ENCODE results near the gene MND1.
A peak's percentile ranks its signal among the peaks of the same experiment; 100 is the strongest.
"Not testable (repeated sequence)": the region's sequence is repeated elsewhere in the genome, so short reads cannot be mapped to it uniquely, and the experiment has no call there.

Gene MND1

DNA sequence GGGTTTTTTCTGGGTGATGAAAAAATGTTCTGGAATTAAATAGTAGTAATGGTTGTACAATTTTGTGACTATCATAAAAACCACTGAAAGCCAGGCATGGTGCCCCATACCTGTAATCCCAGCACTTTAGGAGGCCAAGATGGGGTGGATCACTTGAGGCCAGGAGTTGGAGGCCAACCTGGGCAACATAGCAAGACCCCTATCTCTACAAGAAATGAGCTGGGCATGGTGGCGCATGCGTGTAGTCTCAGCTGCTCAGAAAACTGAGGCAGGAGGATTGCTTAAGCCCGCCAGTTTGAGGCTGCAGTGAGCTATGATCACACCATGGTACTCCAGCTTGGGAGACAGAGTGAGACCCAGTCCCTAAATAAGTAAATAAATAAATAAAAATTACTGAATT is 63.4 kb downstream of the MND1 start:
- DNase-seq: no peak

DNA sequence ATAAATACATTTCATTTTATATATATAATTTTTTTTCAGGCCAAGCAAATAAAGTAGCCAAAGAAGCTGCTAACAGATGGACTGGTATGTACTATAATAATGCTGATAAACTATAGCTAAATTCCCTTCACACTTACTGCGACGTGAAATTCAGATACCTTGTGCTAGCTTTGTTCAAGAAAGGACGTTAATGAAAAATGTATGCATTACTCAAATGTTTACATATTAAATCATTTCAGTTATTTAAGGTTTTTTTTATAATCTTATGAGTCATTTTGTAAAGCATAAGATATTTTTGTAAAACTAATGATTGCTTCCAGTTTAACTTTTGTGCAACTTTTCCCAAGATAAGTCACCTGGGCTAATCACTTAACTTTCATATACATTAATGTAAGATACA is 64.4 kb downstream of the MND1 start:
- DNase-seq: no peak

DNA sequence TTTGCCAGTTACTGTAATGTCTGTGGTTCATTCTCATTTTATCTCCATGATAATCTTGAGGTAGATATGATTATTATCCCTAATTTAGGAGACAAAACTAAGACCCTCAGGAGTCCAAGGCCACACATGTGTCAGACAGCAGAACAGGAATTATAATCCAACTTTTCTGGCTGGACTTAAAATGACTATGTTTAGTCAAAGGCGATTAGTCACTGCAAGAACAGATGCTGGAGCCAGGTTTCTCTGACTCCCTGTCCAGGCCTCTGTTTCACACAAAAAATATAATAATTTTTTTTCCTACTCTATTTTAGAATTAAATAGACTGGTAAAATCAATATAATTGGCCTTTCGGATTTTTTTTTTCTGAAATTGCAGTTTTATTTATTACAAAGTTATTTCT is 64.9 kb downstream of the MND1 start:
- no peak for DNase-seq

DNA sequence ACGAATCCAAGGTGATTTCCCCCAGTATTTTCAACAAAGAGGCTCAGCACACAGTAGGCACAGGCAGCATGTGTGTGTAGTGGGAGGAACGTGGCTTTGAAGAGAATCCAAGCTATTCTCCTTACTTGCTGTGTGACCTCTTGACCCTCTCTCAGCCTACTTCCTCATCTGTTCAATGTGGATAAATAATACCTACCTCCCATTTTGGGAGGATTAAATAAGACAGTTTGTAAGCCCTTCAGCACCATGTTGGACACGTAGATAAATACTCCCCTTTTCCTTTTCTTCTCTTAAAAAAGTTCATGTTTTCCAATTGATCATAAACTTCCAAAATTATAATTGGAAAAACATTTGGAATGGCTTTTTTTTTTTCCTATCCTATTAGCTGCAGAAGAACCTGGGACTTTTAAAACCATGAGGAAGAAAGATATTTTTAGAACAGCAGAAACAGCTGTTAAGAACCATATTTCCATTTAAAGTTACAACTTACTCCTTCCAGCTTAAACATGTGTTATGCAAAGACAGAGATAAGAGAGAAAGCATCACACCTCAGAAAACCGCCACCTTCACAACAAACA is 65.5 kb downstream of the MND1 start:
- no peak for DNase-seq

DNA sequence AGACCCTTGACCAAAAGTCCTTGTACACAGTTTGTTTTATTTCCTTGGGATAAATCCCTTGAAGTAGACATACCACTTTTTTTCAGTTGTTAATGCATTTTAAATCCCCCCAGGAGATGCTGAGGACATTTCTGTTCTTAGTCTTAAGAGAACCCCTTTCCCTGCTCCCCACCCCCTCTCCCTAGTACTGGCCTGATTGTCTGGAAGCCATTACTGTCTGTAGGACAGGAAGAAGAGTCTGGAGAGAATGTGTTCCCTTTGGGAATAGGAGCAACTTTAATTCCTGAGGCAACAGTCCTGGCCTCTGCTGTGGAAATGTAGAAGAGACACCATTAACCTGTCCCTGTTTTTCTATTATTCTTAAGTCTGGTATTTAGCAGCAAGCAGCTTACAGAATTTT is 69.4 kb downstream of the MND1 start:
- DNase-seq: no peak

DNA sequence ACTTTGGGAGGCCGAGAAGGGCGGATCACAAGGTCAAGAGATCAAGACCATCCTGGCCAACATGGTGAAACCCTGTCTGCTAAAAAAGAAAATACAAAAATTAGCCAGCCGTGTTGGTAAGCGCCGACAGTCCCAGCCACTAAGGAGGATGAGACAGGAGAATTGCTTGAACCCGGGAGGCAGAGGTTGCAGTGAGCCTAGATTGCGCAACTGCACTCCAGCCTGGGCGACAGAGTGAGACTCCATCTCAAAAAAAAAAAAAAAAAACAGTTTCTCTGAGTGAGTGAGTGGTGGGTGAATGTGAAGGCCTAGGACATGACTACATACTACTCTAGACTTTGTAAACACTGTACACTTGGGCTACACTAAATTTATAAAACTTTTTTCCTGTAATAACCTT is 72.0 kb downstream of the MND1 start:
- DNase-seq: not testable (repeated sequence)

DNA sequence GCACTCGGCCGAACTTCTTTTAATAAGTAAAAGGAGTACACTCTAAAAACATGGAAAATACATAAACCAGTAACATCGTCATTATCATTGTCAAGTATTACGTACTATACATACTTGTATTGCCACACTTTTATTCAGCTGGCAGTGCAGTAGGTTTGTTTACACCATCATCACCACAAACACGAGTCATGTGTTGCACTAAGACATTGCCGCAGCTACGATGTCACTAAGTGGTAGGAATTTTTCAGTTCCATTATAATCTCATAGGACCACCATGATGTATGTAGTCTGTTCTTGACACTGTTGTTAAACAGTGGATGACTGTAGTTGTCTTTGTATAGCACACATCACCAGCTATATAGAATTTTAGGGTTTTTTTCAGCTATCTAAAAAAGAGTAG is 73.6 kb downstream of the MND1 start:
- DNase-seq: no peak

DNA sequence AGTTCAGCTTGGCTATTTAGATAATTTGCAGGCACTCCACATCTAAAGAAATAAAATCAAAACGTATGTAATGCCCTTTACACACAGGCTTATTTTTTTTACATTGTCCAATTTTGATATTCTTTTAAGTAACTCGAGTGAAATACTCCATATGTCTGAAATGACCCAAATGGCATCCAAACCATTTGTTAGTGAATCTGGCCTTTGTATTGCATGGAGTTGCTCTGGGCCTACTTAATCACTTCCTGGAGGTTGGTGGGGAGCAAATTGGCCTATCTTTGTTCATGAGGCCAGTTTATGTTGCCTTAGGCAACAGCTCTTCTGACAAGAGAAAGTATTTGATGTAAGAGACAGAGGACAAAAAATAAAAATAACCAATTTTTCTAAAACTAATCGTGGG is 74.1 kb downstream of the MND1 start:
- DNase-seq: no peak

DNA sequence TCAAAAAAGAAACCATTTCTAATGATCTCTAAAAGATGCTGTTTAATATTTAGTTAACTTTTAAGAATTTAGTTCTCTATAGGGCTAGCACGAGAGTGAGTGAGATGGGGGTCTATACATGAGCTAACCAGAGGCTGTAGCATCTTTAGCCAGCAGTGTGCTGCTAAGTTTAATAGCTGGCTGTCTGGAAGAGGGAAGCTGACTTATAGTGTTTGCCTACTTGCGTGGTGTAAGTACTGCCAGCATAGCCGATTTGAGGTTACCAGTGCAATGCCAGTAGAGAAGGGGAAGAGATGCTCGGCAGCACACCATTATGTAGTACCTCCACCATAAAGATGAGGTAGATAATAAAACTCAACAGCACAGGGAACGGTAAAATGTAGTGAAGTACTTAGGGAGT is 74.5 kb downstream of the MND1 start:
- no peak for DNase-seq

DNA sequence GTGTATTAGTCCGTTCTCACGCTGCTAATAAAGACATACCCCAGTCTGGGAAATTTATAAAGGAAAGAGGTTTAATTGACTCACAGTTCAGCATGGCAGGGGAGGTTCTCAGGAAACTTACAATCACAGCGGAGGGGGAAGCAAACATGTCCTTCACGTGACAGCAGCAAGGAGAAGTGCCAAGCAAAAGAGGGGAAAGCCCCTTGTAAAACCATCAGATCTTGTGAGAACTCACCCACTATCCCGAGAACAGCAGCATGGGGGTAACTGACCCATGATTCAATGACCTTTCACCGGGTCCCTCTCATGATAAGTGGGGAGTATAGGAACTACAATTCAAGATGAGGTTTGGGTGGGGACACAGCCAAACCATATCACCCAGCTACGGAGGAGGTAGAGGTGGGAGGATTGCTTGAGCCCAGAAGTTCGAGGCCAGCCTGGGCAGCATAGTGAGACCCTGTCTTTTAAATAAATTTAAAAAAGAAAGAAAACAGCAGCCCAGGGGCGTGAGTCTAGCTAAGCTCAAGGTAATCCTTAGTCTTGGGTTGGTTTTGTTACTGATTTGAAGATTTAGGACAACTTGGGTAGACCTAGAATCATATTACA is 75.3 kb downstream of the MND1 start:
- no peak for DNase-seq

DNA sequence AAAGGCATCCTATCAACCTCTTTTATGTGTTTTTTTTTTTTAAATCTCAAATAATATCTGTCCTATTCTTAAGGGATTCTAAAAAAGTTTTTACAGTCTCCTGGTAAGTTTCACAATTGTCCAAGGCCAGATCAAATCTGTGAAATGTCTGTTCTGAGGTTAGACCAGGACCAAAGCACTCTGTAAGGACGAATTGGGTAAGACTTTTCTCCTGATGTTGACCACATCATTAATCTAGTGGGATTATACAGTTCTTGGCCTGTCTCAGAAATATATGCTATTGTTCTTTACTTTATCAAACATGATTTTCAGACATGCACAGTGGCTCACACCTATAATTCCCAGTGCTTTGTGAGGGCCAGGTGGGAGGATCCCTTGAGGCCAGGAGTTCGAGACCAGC is 75.9 kb downstream of the MND1 start:
- DNase-seq: no peak

DNA sequence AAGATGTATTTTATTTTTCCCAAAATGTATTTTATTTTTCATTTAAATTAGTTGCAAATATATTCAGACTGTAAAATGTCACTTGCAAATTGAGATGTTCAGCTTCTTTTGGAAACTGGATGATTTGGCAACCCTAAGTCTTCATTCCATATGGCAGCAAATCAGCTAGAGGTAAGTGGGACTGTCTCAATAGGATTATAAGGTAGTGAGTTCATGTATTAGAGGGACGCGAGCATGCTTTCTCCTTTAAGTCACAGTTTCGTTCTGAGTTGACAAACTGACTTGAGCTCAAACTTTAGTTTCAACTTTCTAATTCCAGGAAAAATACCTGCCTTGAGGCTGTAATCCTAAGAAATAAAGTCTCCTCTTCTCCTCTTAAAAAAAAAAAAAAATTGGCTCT is 77.5 kb downstream of the MND1 start:
- DNase-seq: no peak

DNA sequence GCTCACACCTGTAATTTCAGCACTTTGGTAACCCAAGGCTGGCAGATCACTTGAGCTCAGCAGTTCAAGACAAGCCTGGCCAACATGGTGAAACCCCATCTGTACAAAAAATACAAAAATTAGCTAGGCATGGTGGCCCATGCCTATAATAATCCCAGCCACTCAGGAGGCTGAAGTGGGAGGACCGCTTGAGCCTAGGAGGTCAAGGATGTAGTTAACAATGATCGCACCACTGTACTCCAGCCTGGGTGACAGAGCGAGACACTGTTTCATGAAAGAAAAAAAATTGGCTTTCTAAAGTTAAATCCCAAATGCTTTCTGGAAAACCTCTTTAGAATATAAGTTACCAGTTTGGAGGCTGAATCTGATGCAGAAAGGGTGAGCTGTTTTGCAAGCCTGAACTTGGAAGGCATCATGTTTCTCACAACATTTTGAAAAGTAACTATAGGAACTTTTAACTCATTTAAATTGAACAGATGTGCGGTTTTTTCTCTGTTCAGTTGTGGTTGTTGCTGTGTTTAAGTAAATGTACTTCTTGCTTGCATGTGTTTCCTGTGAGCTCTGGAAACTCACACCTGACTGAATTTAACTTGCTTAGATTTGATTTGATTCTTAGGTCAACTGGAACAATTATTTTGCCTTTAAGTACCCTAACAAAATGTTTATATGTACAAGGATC is 81.9 kb downstream of the MND1 start:
- DNase-seq: no peak

DNA sequence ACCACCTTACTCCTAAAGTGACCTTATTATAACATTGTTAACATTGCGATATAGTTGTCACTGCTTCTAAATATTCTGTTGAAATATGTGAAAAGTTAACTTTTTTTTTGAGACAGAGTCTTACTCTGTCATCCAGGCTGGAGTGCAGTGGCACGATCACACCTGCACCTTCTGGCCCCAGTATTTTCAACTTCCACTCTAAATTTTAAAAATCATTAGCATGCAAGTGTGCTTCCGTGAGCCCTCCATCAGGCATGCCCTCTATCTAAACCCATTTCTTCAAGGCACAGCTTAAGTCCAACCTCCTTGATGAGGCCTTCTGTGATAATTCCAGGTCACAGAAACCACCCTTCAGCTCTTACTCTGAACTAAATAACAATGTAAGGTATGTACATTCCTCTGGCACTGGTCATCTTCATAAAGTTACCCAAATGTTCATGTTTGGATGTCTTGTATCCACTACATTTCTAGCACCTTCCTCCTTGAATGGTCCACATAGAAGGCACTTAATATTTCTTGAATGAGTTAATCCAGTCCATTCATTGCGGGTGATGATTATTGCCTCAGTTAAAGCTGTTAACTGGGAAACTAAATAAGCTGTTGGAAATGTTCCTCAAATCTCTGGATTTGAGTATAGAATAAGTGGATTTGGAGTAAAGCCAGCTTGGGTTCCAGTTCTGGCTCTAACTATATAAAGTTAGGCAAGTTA is 83.0 kb downstream of the MND1 start:
- DNase-seq: no peak

DNA sequence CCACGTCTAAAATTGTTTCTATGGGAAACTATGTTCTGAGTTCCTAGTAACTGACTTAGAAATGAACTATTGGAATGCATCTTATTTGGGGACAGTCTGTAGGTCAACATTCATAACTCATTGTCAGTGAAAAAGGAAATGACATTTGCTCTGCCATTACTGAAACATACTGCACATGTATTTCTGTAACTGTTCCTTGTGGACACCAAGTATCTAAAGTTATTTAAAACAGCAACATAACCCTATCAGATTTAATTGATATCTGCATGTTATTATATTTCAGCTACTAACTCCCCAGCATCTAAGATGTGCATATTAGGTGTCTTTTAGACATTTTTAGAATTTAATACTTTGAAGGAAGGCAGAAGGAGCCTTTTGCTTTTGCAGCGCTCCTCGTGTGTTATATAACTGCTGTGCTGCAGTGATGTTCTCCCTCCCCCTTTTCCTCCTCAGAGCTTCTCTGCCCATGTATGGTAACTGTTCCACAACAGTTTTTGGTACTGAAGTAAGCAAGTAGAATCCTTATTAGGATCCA is 84.5 kb downstream of the MND1 start:
- DNase-seq: no peak

DNA sequence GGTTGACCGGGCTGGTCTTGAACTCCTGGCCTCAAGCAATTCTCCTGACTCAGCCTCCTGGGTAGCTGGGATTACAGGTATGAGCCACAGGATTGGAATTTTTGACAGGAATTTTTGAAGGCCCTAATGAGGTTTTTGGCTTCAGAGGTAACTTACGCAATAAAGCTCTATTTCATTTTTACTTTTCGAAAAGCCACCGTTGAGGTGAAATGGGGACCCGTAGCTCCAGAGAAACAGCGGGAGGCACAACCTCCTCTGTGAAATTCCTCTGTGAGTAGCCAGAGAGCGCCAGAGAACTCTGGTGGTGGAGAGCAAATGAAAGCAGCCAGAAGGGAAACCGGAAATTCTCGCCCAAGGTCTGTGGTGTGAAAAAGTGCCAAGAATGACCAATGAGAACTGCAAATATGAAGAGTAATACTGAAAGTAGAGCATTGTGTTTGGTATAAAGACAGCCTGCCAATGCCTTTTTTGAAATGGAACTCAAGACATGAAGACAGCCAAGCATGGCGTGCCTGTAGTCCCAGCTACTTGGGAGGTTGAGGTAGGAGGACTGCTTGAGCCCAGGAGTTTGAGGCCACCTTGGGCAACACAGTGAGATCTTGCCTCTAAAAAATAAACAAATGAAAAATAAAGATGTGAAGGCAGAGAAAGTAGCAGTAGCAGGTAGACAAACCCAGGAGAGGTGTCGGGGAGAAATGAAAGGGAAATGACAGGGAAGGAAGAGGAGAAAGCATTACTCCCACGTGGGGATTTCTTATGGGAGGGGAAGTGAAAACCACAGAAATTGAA is 88.7 kb downstream of the MND1 start:
- DNase-seq: peak; percentile 77

DNA sequence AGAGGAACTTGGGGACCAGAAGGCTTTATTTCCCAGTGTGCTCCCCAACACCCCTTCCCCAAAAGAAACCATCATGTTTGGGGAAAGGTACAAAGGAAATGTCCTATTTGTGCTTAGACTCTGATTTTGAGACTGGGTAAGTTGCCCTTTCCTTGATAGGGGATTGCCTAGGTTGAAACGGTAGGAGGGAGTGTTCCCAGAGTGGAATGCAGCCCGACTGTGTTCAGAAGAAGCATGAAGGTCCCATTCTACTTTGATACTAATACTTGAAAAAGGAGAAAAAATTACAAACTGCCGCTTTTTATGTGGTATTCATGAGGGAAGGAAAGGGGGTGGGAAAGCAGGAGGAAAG is 89.2 kb downstream of the MND1 start:
- peak; percentile 53 for DNase-seq

DNA sequence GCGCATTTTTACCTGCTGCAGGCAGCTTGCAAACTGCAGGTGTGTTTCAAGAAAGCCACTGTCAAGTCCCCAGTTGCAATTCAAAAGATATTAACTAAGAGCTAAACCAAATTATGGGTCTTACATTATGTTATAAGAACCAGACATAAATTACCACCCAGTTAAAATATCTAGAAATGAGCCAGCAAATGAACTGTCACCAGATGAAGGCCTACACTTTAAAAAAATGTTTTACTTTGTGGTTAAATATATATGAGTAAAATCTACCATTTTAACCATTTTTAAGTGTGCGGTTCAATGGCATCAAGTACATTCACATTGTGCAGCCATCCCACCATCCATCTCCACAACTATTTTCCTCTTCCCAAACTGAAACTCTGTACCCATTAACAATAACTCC is 89.7 kb downstream of the MND1 start:
- no peak for DNase-seq

DNA sequence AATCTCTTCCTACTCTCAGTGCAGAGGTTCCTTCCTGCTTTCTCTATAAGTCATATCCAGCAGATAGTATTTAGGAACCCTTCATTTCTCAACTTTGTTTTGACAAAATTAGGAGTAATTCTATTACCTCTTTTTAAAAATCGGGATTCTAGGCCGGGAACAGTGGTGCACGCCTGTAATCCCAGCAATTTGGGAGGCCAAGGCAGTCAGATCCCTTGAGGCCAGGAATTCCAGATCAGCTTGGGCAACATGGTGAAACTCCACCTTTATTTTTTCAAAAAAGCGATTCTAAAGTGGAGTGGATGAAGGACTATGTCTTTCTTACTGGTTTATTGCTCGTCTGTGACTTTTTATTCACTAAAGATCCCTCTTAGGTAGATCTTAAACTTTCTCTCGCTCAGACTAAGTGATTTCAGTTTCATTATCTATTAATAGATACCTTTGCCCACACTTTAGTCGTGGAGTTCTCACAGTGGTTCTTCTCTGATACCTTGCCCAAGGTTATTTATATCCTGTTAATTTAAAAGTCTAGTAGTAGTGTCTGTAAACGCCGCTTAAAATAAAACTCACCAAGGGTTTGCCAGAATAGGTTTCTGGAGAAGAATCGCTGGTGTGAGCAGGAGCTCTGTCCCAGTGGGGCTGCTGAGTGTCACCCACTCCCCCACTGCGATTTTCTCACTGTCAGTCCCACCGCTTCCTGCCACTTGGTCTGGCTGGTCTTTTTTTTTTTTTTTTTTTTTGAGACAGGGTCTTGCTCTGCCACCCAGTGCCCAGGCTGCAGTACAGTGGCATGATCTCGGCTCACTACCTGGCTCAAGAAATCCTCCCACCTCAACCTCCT is 94.6 kb downstream of the MND1 start:
- peak; percentile 68 for DNase-seq

DNA sequence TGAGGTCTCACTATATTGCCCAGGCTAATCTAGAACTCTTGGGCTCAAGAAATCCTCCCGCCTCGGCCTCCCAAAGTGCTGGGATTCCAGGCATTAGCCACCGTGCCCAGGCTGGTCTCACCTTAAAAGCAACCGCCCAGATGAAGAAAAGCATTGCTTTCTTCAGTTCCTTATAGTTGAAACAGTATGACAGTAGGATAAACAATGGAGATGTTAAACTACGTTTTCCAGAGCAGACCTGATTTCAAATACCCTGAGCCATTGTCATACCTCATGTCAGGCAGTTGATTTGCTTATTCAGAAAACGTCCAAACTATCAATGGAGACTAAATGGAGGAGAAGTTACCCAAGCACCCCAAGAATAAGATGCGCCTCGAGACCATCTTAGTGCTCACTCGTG is 95.3 kb downstream of the MND1 start:
- peak; percentile 53 for DNase-seq

DNA sequence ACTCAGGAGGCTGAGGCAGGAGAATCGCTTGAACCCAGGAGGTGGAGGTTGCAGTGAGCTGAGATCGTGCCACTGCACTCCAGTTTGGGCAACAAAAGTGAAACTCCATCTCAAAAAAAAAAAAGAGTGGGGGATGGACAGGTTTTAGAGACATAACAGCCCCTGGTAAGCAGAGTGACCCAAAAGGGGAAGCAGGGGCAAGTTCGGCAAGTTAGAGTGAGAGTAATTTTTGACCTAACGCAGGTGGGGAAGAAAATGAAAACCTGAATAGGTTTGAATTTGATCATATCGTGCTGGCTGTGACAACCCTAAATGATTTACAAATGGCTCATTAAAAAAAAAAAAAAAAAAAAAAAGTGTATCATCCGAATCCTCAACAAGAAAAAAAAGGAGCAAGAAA is 96.0 kb downstream of the MND1 start:
- no peak for DNase-seq
